Stomach smooth muscle (tissue), 2 donors: ENCODE measurements around the gene CRYAA.
"Not testable (repeated sequence)": the region's sequence is repeated elsewhere in the genome, so short reads cannot be mapped to it uniquely, and the experiment has no call there.

Experiments used
- H3K27ac ChIP-seq: one replicate; pipeline ENCODE4 v1.7.0; 2013; ENCODE audit warnings: mild to moderate bottlenecking, low read length, inconsistent platforms
- H3K27me3 ChIP-seq, 2 donors: one replicate each; pipeline ENCODE4 v1.7.0; 2013; ENCODE audit warnings: low read length in 2 of 2; ENCODE audit not compliant: insufficient read depth in 2 of 2, control insufficient read depth in 1 of 2
- H3K36me3 ChIP-seq, 2 donors: one replicate each; pipeline ENCODE4 v1.7.0; 2013; ENCODE audit warnings: low read length in 2 of 2; ENCODE audit not compliant: control insufficient read depth in 2 of 2, insufficient read depth in 2 of 2
- H3K4me1 ChIP-seq: one replicate; pipeline ENCODE4 v1.7.0; 2013; ENCODE audit warnings: low read length; ENCODE audit not compliant: control insufficient read depth, insufficient read depth
- H3K4me3 ChIP-seq, 2 donors: one replicate each; pipeline ENCODE4 v1.7.0; 2013; ENCODE audit warnings: low read length in 2 of 2
- H3K9ac ChIP-seq, 2 donors: one replicate each; pipeline ENCODE4 v1.7.0; 2013; ENCODE audit warnings: low read length in 2 of 2, mild to moderate bottlenecking in 1 of 2
- H3K9me3 ChIP-seq, 2 donors: one replicate each; pipeline ENCODE4 v1.7.0; 2013; ENCODE audit warnings: low read length in 2 of 2; ENCODE audit not compliant: control insufficient read depth in 2 of 2
- donor health status: healthy.
- donor health status: Pancreatic carcinoma.

CRYAA gene

DNA sequence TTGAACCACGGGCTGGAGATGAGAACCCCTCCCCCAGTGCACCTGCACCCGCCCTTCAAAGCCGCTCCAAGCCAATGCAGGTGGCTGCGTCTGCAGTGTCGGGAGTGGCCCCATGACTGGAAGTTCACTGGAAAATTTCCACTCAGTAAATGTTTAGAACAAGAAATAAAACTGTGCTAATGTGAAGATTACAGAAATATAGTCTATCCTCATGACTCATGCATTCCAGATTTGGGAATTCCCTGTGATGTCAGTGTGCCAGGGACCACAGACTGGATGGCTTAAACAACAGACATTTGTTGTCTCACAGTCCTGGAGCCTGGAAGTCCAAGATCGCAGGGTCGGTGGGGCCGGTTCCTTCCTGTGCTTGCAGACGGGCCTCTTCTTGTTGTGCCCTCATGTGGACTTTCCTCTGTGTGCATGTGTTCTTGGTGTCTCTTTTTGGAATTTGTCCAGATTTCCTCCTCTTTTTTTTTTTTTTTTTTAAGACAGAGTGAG is 6.1 kb upstream of the CRYAA start:
- not testable (repeated sequence) for H3K4me3 ChIP-seq, H3K4me1 ChIP-seq, H3K27me3 ChIP-seq, H3K9ac ChIP-seq, H3K9me3 ChIP-seq, H3K36me3 ChIP-seq, H3K27ac ChIP-seq

DNA sequence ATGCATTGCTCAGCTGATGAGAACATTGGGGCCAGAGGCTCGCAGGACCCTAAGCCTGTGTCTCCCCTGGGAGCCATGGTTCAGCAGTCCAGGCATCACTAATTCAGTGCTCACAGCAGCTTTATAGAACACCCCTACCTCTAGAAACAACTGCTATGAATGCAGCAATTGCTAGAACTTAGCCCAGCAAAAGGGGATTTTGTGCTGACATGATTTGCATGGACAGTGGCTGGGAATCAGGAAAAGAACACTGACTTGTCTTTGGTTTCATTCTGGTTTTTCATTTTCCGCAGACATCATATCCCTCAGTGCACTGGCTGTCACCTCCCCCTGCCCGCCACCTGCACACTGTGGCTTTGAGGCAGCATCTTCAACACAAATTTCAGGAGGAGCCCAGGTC is 4.0 kb upstream of the CRYAA start:
- not testable (repeated sequence) for H3K36me3 ChIP-seq, H3K4me3 ChIP-seq, H3K9ac ChIP-seq, H3K27me3 ChIP-seq, H3K4me1 ChIP-seq, H3K9me3 ChIP-seq, H3K27ac ChIP-seq

DNA sequence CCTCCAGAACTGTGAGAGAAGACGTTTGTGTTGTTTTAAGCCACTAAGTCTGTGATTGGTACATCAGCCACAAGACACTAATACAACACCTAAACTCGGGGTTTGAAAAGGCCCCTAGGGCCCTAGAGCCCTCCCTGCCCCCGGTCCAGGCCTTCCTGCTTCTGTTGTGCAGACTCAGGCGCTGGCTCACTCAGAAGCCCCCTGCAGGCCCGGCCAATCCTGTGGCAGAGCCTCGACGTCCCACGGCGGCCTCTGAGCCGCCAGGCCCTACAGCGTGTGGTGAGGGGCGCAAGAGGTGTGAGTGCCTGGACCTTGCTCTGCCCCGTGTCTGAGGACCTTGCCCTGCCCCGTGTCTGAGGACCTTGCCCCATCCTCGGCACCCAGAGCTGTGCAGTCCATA is 3.1 kb upstream of the CRYAA start:
- H3K4me3 ChIP-seq, H3K27ac ChIP-seq, H3K9ac ChIP-seq, H3K9me3 ChIP-seq, H3K36me3 ChIP-seq, H3K27me3 ChIP-seq, H3K4me1 ChIP-seq: not testable (repeated sequence)

DNA sequence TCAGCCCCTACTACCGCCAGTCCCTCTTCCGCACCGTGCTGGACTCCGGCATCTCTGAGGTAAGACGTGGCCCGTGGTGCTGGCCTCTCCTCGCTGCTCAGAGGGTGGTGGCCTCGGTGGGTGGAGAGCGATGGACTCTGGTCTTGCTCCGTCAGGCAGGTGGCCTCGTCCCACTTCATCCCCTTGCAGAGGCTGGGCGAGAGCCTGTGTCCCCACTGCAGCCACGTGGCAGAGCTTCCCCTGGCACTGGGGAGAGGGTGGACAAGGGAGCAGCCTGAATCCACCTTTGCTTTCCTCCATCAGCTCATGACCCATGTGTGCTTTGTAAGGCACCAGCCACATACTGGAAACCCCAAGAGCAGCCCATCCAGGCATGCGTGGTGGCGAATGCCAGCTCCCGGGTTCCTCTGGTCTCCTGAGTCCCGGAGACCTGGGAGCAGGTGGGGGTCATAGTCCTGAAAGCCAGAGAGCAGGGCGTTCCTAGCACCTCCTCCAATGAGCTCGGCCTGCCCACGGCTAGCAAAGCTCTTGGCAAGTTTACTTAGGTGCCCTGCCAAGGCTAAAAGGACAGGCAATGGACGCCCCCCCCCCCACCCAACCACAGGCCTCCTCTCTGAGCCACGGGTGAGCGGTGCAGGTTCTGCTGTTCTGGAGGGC is 550 bp downstream of the CRYAA start:
- H3K27ac ChIP-seq, H3K27me3 ChIP-seq, H3K4me3 ChIP-seq, H3K9me3 ChIP-seq, H3K4me1 ChIP-seq, H3K9ac ChIP-seq, H3K36me3 ChIP-seq: not testable (repeated sequence)

DNA sequence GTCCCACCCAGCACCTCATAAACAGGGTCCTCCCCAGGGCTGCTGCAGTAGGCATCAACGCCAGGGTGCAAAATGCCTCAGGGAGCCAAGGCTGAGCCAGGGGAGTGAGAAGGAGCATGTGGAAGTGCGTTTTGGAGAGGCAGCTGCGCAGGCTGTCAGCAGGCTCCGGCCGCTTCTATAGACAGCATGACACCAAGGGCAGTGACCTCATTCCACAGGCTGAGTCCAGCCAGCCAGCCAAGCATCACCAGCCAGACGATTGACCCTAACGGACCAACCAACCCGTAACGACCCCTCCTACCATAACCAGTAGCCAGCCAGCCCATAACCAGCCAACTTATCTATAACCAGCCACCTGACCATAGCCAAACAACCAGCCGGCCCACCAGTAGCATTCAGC is 1.1 kb downstream of the CRYAA start:
- not testable (repeated sequence) for H3K36me3 ChIP-seq, H3K9ac ChIP-seq, H3K27ac ChIP-seq, H3K27me3 ChIP-seq, H3K4me3 ChIP-seq, H3K9me3 ChIP-seq, H3K4me1 ChIP-seq

DNA sequence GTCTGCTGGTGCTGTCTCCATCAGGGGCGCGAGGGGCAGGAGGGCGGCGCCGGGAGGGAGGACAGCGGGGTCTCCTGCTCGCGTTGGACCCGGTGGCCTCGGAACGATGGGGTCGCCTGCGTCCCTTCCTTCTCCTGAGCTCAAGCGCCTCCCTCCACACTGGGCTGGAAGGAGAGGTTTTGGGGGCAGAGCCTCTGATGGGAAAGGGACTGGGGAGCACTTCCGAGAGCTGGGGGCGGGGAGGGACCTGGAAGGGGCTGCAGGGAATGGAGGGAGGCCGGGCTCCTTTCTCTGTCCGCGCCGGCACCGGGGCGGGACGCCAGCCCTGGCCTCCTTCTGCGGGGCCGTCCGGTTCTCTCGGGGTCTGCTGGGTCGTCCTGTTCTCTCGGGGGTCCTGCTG is 4.0 kb downstream of the CRYAA start:
- not testable (repeated sequence) for H3K4me3 ChIP-seq, H3K4me1 ChIP-seq, H3K9me3 ChIP-seq, H3K27me3 ChIP-seq, H3K36me3 ChIP-seq, H3K9ac ChIP-seq, H3K27ac ChIP-seq

DNA sequence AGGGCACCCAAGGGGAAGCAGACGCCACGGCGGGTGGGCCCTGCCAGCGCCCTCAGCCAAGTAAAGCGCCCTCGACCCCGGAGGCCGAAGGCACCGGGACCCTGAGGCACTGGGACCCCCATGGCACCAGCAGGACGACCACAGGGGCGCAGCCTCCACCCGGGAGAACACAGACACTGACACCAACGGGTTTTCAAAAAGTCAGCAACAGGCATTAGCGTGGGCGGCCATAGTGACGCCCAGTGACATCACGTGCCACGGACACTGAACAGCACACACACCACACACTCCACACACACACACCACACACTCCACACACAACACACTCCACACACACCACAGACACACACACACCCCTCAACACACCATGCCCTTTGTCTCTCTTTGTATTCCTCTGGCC is 4.6 kb downstream of the CRYAA start:
- H3K4me1 ChIP-seq, H3K9ac ChIP-seq, H3K4me3 ChIP-seq, H3K36me3 ChIP-seq, H3K27ac ChIP-seq, H3K9me3 ChIP-seq, H3K27me3 ChIP-seq: not testable (repeated sequence)

DNA sequence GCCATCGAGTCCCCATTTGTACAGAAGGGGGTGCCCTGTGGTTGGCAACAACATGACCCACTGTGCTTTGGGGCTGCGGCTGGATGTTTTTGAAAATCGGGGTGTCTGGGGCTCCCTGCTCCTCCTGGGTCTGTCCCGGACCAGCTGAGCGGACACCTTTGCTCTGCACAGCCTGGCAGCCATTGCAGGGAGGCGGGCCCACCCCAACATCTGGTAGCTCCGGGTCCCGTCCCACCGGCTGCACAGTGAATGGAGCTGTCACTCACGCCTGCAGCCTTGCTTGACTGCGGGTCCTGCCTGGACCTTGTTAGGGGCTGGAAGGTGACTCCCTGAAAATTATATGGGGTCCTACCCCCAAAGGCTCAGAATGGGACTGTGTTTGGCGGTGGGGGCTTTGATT is 5.1 kb downstream of the CRYAA start:
- not testable (repeated sequence) for H3K4me1 ChIP-seq, H3K4me3 ChIP-seq, H3K9ac ChIP-seq, H3K27me3 ChIP-seq, H3K9me3 ChIP-seq, H3K36me3 ChIP-seq, H3K27ac ChIP-seq

DNA sequence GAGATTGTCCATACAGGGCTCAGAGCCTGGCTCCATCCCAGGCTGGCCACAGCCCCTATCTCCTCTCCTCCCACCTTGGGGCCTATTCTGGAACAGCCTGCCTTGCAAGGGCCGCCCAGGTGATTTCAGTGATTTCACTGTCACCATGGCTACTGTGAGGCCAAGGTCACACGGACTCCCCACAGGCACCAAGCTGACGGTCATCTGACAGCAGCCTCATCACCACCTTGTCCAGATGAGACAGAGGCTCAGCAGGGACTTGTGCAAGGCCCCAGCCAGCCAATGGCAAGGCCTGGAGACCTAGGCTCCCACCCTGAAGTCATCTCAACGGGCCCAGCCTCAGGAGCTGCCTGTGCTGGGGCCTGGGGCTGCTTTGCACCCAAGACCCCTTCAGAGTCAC is 6.2 kb downstream of the CRYAA start:
- not testable (repeated sequence) for H3K27ac ChIP-seq, H3K4me3 ChIP-seq, H3K9ac ChIP-seq, H3K27me3 ChIP-seq, H3K9me3 ChIP-seq, H3K36me3 ChIP-seq, H3K4me1 ChIP-seq

DNA sequence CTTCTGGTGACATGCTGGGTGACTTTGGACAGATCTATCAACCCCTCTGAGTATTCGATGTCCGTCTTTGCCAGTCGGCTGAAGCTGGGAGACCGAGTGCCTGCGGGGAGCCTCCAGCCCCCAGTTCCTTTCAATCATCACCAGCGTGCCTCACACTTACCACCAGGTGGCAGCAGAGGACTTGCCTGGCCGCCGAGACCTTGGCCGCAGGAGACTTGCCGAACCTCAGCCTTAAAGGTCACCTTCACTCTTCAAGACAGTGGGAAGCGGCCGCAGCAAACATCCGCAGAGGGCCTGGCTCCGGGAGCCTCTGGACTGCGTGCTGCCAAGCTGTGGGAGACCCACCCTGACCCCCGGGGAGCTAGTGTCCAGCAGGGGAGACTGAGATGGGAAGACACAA is 7.8 kb downstream of the CRYAA start:
- not testable (repeated sequence) for H3K9me3 ChIP-seq, H3K9ac ChIP-seq, H3K4me3 ChIP-seq, H3K27me3 ChIP-seq, H3K27ac ChIP-seq, H3K36me3 ChIP-seq, H3K4me1 ChIP-seq

DNA sequence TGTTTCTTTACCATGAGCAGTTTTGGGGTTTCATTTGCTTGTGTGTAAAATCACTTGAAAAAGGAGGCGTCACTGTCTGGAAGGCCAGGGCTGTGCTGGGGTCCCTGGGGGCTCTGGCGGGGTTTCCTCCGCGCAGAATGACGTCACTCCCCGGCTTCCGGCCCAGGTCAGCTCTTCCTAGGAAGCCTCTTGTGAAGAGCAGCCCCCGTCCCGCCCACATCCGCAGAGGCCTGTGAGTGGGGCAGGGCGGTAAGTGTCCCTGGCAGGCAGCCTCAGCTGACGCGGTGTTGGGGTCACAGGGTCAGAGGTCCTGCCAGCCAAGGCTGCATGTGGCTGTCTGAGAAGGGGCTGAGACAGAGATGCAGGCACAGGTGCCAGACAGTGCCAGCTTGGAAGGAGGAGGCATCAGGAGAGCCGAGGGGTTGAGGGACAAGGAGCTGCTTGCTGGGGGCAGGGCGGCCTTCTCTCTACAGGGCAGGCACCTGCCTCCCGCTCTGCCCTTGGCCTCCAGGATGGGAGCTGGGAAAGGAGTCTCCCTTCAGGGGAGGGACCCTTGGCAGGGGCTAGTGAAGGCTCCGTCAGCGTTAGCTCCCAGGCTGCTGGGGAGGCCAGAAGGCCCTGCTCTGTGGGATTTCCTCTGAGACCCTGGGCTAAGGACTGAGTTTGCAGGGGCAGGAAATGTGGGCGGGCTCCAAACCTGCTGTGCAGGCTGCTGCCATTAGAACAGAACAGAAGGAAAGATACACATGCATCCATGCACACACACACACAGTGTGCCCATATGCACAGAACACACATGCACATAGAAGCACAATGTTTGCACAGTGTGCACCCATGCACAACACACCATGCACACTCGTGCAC is 8.5 kb downstream of the CRYAA start:
- not testable (repeated sequence) for H3K27me3 ChIP-seq, H3K27ac ChIP-seq, H3K4me3 ChIP-seq, H3K36me3 ChIP-seq, H3K9me3 ChIP-seq, H3K4me1 ChIP-seq, H3K9ac ChIP-seq
